DOHH2 (cell line): ENCODE data around the gene PAPOLG.

ENCODE experiments used
- CTCF ChIP-seq: fragments of 200-600 bp; sonication (generic); IDR thresholded peaks from one replicate; pipeline ENCODE4 v1.5.1; 2014; ENCODE audit warnings: antibody characterized with exemption, mild to moderate bottlenecking, low read depth, low read length; ENCODE audit not compliant: poor library complexity, severe bottlenecking
- EZH2phosphoT487 ChIP-seq: fragments of 200-600 bp; sonication (generic); IDR thresholded peaks from 2 replicates; pipeline ENCODE4 v1.6.1; 2017; ENCODE audit warnings: borderline replicate concordance, mild to moderate bottlenecking, antibody characterized with exemption, low read length, moderate library complexity, mixed read lengths

DNA sequence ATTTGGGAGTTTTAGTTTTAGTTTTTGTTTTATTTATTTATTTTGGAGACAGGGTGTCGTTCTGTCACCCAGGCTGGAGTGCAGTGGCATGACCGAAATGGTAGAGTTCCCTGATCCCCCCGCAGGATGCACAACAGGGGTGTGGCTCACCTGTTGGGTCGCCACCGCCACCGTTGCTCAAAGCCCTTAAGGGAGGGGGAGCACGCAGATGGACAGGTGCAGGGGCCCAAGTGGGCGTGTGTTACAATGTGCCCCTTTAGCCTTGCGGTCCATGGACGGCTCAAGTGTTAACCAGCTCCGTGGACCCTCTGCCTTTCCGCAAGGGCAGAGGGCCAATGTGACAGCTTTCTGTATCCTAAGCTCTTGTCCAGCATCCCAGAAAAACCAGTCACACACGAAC lies 63.9 kb downstream of the PAPOLG start:
- TF ChIP-seq EZH2phosphoT487 (no peak), CTCF (no peak)
